ENCODE results near the gene ZNF438. TPM values are rescaled to one million over a fixed set of nuclear protein-coding genes. Genes with fewer than 3 reads are reported as not detected.
A peak's percentile ranks its signal among the peaks of the same experiment; 100 is the strongest.

The ZNF438 gene
- total RNA-seq, 4 donors from 2014 or later, result 3.7 to 8.3 (median 7.3) TPM

DNA sequence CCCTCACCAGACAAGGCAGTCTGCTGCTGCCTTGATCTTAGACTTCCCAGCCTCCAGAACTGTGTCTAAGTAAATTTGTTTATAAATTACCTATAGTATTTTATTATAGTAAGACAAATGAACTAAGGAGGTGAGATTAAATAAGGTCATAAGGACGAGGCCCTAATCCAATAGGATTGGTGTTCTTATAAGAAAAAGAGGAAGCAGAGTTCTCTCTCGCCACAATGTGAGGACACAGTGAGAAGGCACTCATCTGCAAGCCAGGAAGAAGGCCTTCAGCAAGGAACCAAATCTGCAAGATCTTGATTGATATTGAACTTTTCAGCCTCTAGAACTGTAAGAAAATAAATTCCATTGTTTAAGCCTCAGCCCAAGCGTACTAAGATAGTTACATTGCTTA lies 6.1 kb upstream of the ZNF438 start:
- TF ChIP-seq, protein P1, sequence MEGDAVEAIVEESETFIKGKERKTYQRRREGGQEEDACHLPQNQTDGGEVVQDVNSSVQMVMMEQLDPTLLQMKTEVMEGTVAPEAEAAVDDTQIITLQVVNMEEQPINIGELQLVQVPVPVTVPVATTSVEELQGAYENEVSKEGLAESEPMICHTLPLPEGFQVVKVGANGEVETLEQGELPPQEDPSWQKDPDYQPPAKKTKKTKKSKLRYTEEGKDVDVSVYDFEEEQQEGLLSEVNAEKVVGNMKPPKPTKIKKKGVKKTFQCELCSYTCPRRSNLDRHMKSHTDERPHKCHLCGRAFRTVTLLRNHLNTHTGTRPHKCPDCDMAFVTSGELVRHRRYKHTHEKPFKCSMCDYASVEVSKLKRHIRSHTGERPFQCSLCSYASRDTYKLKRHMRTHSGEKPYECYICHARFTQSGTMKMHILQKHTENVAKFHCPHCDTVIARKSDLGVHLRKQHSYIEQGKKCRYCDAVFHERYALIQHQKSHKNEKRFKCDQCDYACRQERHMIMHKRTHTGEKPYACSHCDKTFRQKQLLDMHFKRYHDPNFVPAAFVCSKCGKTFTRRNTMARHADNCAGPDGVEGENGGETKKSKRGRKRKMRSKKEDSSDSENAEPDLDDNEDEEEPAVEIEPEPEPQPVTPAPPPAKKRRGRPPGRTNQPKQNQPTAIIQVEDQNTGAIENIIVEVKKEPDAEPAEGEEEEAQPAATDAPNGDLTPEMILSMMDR (IDR thresholded peaks at IDR 0.05), result no peak
- no peak for TF ChIP-seq POLR2A (IDR thresholded peaks at IDR 0.05)
- no peak for DNase-seq
- no peaks in the 10 kb centered on the region for H3K9me3 ChIP-seq
- H3K4me1 ChIP-seq, result no peaks in the 10 kb centered on the region
- H3K27ac ChIP-seq, result no peak overlapping the region
- H3K4me3 ChIP-seq, result no peak overlapping the region
- H3K27me3 ChIP-seq, result no peaks in the 10 kb centered on the region
- no peaks in the 10 kb centered on the region for H3K36me3 ChIP-seq

DNA sequence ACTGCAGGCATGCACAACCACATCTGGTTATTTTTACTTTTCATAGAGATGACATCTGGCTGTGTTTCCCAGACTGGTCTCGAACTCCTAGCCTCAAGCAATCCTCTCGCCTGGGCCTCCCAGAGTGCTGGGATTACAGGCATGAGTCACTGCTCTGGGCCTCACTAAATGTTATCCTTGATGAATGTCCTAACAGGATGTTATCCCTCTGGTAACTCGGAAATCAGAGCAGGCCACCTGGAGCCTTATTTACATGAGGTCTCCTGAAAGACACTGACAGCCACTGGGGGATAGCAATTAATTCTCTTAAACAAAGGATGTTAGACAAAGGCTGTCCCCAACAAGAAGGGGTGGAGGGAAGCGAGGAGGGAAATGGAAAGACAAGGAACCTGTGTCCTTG lies 4.5 kb upstream of the ZNF438 start:
- H3K27ac ChIP-seq, result no peak overlapping the region
- H3K4me3 ChIP-seq, result no peak overlapping the region
- TF ChIP-seq POLR2A (IDR thresholded peaks at IDR 0.05), result no peak
- TF ChIP-seq, protein P1 (IDR thresholded peaks at IDR 0.05), result no peak

DNA sequence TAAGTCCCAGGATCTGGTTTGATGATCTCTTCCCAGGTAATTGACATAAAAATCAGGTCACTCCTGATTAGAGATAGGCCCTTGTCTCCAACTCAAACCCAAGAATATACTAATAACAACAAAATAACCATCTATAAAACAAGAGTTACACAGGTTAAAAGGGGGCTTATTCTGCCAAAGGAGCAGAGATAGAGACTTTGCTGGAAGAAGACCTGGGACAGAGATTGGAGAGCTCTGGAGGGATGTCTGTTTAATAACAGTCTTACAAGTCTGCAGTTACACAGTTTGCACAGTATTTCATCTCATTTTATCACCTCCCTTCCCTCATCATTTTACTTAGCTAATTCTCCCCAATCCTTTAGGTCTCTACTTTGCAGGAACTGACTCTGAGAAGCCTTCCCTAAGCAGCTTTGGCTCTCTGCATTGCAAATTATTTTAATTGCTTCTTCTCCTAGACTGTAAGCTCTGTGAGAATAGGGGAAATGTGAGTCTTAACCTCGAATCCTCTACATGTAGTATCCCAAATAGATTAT lies 3.7 kb upstream of the ZNF438 start:
- no peak for DNase-seq
- TF ChIP-seq POLR2A (IDR thresholded peaks at IDR 0.05), result no peak
- Histone ChIP-seq H3K36me3 (no peaks in the 10 kb centered on the region), H3K4me1 (peaks cover 0 to 4% (median 0%) of the 10 kb centered on the region in 4 donors), H3K4me3 (no peak overlapping the region), H3K27ac (no peak overlapping the region), H3K9me3 (no peaks in the 10 kb centered on the region), H3K27me3 (no peaks in the 10 kb centered on the region)

More for the DNA sequence above, 4.5 kb upstream of the ZNF438 start:
- DNase-seq, result no peak
- H3K4me1 ChIP-seq, result no peaks in the 10 kb centered on the region
- no peaks in the 10 kb centered on the region for H3K9me3 ChIP-seq
- H3K27me3 ChIP-seq, result no peaks in the 10 kb centered on the region
- no peaks in the 10 kb centered on the region for H3K36me3 ChIP-seq

DNA sequence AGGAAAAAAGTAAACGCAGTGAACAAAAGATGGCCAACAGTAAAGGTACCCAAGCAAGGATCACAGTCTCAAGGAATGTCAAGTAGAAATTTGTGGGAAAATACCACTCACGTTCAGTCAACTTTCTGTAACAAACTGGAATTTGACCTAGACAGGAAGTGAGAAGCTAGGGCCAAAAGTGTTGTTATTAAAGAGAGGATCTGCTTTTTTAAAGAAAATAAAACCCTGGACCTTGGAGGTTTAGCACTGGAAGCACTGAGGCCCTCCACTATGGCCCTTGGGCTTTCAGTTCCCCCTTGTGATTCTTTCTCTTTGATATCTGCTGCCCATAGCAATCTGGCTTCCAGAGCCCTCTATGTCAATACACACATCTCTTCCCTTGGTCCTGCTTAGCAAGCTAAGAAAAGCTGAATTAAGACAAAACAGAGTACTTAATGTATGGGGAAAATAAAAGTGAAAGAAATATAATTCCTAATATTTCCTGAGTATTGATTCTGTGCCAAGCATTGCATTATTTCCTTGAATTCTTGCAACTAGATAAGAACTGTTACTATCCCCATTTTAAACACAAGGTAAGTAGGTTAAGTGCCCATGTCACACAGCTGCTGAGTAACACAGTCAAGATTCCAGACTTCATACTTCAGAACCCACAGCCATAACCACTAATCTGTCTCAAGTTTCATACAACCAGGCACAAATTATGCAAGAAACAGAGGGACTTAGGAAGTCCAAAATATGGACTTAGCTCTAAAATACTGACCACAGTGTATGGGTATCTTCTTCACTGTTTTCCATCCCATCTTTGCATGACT lies 2.6 kb upstream of the ZNF438 start:
- Histone ChIP-seq H3K9me3 (no peaks in the 10 kb centered on the region), H3K4me1 (peaks cover 0 to 4% (median 0%) of the 10 kb centered on the region in 4 donors), H3K36me3 (no peaks in the 10 kb centered on the region), H3K4me3 (no peak overlapping the region), H3K27me3 (no peaks in the 10 kb centered on the region), H3K27ac (peak overlapping the region in 2 of 4 donors; percentile 3 to 19)
- DNase-seq, result no peak
- TF ChIP-seq POLR2A (IDR thresholded peaks at IDR 0.05), result no peak
- TF ChIP-seq, protein P1 (IDR thresholded peaks at IDR 0.05), result no peak

DNA sequence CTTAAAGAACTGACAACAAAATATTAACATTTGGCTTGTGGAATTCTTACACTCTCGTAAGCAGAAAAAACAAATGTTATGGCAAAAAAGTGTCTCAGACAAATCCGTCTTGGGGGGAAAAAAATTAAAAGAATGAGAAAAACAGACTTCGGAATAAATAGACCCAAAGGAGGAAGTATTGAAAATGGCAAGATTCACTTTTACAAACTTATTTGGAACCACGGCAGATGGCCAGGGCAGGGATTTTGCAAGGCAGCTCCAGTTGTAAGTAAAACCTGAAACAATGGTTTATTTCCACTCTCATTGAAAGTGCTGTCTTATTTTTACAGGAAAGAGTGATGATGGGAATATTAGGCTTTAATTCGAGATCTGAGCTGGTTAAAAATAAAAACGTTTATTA lies 1.5 kb upstream of the ZNF438 start:
- no peaks in the 10 kb centered on the region for H3K9me3 ChIP-seq
- no peaks in the 10 kb centered on the region for H3K36me3 ChIP-seq
- H3K4me3 ChIP-seq, result peak overlapping the region in 3 of 4 donors; percentile 63 to 91 (median 75)
- peaks cover 0 to 4% (median 0%) of the 10 kb centered on the region in 4 donors for H3K4me1 ChIP-seq
- TF ChIP-seq, protein P1 (IDR thresholded peaks at IDR 0.05), result no peak
- no peak for TF ChIP-seq POLR2A (IDR thresholded peaks at IDR 0.05)
- H3K27ac ChIP-seq, result peak overlapping the region in 3 of 4 donors; percentile 96 to 98 (median 98)
- no peak for DNase-seq
- H3K27me3 ChIP-seq, result no peaks in the 10 kb centered on the region

All from Peyer's patch (tissue), 4 donors.